Left lung (tissue), 10 donors: ENCODE data around the gene SLC20A1. TPM values are rescaled to one million over a fixed set of nuclear protein-coding genes. Genes with fewer than 3 reads are reported as not detected.
A peak's percentile ranks its signal among the peaks of the same experiment; 100 is the strongest.
"Not testable (repeated sequence)": the region's sequence is repeated elsewhere in the genome, so short reads cannot be mapped to it uniquely, and the experiment has no call there.

Experiments
- ATAC-seq: fragments of 200-7000 bp; cut with Tn5 transposase; one replicate; pipeline ENCODE4 v1.9.1; 2020; ENCODE audit warnings: moderate library complexity
- DNase-seq, 4 donors: peaks; one replicate each; pipeline ENCODE4 v3.0.0-alpha.2; 2013 to 2020
- H3K27ac ChIP-seq, 2 donors: fragments of 200-600 bp; sonication (generic) in 1 of 2; one replicate each; pipeline versions ENCODE4 v1.5.0 to v1.8.0; 2020 to 2021
- H3K27me3 ChIP-seq, 2 donors: fragments of 200-600 bp; sonication (generic) in 1 of 2; one replicate each; pipeline versions ENCODE4 v1.5.0 to v1.8.0; 2020 to 2021
- H3K36me3 ChIP-seq, 2 donors: fragments of 200-600 bp; sonication (generic) in 1 of 2; one replicate each; pipeline versions ENCODE4 v1.5.0 to v1.8.0; 2020 to 2021
- H3K4me1 ChIP-seq, 2 donors: fragments of 200-600 bp; one replicate each; pipeline ENCODE4 v1.8.0; 2021
- H3K4me3 ChIP-seq, 2 donors: fragments of 200-600 bp; sonication (generic) in 1 of 2; one replicate each; pipeline versions ENCODE4 v1.5.0 to v1.8.0; 2020 to 2021; ENCODE audit warnings: mild to moderate bottlenecking in 1 of 2
- H3K9me3 ChIP-seq, 2 donors: fragments of 200-600 bp; sonication (generic) in 1 of 2; one replicate each; pipeline versions ENCODE4 v1.5.0 to v1.8.0; 2020 to 2021
- intact Hi-C, 2 donors: fragments of 100-400 bp; cut with DNase I; formaldehyde crosslinking; loops; one replicate each; pipeline versions ENCODE4 v1.11.2 to v1.14.2; 2022
- polyA plus RNA-seq, 6 donors: library from polyadenylated mRNA; unstranded; fragments of 120-200 nt; gene quantifications; one replicate each; pipeline ENCODE4 v1.2.1, GENCODE V29; 2013; ENCODE audit not compliant: insufficient read length in 6 of 6
- total RNA-seq, 2 donors: library from RNA; stranded (reverse); fragmentation: NEBNext Ultra II Directional; extraction: Animal tissue kit (Norgen Biotek cat#: 25700); gene quantifications; one replicate each; pipeline ENCODE4 v1.2.1, GENCODE V29; 2021
- TF ChIP-seq, protein P1 (sequence below), 2 donors: fragments of 200-600 bp; sonication (generic) in 1 of 2; IDR thresholded peaks; one replicate each; pipeline versions ENCODE4 v1.5.0 to v1.8.0; 2021; ENCODE audit warnings: antibody characterized with exemption in 2 of 2
- donor health status: DM: no; HTN: yes; CAD: no.
- donor health status: DM: no; HTN: no; CAD: no.

Gene SLC20A1
- total and polyA plus RNA-seq, 8 donors: 33.9 to 68.2 (median 37.8) TPM

DNA sequence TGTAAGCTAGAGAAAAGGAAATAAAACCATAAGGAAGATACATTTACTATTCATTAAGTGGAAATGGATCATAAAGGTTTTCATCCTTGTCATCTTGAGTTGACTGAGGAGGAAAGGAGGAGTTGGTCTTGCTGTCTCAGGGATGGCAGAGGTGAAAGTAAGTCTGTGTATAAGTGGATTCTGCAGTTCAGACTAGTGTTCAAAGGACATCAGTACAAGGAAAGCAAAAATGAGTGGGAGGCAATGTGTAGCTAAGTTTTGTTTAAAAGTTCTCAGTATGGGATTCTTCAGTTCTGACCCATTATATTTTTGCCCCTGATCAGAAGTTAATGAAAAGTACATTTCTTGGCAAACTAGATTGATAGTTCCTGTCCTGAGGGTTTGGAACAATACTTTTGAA is 18.9 kb downstream of the SLC20A1 start:
- no peak for ATAC-seq
- TF ChIP-seq, protein P1, sequence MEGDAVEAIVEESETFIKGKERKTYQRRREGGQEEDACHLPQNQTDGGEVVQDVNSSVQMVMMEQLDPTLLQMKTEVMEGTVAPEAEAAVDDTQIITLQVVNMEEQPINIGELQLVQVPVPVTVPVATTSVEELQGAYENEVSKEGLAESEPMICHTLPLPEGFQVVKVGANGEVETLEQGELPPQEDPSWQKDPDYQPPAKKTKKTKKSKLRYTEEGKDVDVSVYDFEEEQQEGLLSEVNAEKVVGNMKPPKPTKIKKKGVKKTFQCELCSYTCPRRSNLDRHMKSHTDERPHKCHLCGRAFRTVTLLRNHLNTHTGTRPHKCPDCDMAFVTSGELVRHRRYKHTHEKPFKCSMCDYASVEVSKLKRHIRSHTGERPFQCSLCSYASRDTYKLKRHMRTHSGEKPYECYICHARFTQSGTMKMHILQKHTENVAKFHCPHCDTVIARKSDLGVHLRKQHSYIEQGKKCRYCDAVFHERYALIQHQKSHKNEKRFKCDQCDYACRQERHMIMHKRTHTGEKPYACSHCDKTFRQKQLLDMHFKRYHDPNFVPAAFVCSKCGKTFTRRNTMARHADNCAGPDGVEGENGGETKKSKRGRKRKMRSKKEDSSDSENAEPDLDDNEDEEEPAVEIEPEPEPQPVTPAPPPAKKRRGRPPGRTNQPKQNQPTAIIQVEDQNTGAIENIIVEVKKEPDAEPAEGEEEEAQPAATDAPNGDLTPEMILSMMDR (IDR thresholded peaks at IDR 0.05): no peak
- Histone ChIP-seq H3K27ac (no peak overlapping the region), H3K4me1 (peaks cover 0 to 28% of the 10 kb centered on the region in 2 donors), H3K9me3 (no peaks in the 10 kb centered on the region), H3K27me3 (no peaks in the 10 kb centered on the region), H3K4me3 (no peak overlapping the region), H3K36me3 (peaks cover 4 to 59% of the 10 kb centered on the region in 2 donors)
- intact Hi-C loops: no loop called here
- no peak for DNase-seq

- TF ChIP-seq, protein P1 (IDR thresholded peaks at IDR 0.05): no peak
- Histone ChIP-seq H3K27ac (no peak overlapping the region), H3K27me3 (no peaks in the 10 kb centered on the region), H3K9me3 (no peaks in the 10 kb centered on the region), H3K4me3 (no peak overlapping the region), H3K4me1 (peaks cover 0 to 25% of the 10 kb centered on the region in 2 donors), H3K36me3 (peaks cover 0 to 53% of the 10 kb centered on the region in 2 donors)
- DNase-seq: no peak
- intact Hi-C loops: no loop called here
- ATAC-seq: no peak
Measured at GRCh38 chr2:112665113-112665780, 19.5 kb downstream of the SLC20A1 start.

GRCh38 chr2:112666761-112667122 is 21.0 kb downstream of the SLC20A1 start:
- no peak for DNase-seq
- intact Hi-C loops: no loop called here
- H3K27ac ChIP-seq: peak overlapping the region in 1 of 2 donors; percentile 13
- H3K4me1 ChIP-seq: peaks cover 0 to 20% of the 10 kb centered on the region in 2 donors
- ATAC-seq: no peak
- no peaks in the 10 kb centered on the region for H3K9me3 ChIP-seq
- peaks cover 0 to 38% of the 10 kb centered on the region in 2 donors for H3K36me3 ChIP-seq
- no peak overlapping the region for H3K4me3 ChIP-seq
- no peaks in the 10 kb centered on the region for H3K27me3 ChIP-seq
- TF ChIP-seq, protein P1 (IDR thresholded peaks at IDR 0.05): no peak

DNA sequence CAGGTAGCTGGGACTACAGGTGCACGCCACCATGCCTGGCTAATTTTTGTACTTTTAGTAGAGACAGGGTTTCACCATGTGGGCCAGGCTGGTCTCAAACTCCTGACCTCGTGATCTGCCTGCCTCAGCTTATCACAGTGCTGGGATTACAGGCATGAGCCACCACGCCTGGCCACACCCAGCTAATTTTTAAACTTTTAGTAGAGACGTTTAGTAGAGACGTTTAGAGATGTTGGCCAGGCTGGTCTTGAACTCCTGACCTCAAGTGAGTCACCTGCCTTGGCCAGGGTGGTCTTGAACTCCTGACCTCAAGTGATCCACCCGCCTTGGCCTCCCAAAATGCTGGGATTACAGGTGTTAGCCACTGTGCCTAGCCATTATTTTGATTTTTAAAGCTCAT is 21.8 kb downstream of the SLC20A1 start:
- Histone ChIP-seq H3K36me3 (peaks cover 0 to 31% of the 10 kb centered on the region in 2 donors), H3K4me1 (peaks cover 0 to 25% of the 10 kb centered on the region in 2 donors)
- H3K27me3 ChIP-seq, DNase-seq, H3K9me3 ChIP-seq, ATAC-seq, intact Hi-C loops, H3K4me3 ChIP-seq, H3K27ac ChIP-seq: not testable (repeated sequence)

- ATAC-seq (no peak), DNase-seq (no peak)
- Histone ChIP-seq H3K27ac (no peak overlapping the region), H3K36me3 (peaks cover 0 to 10% of the 10 kb centered on the region in 2 donors), H3K27me3 (no peaks in the 10 kb centered on the region), H3K4me3 (no peak overlapping the region), H3K4me1 (peaks cover 0 to 36% of the 10 kb centered on the region in 2 donors), H3K9me3 (no peaks in the 10 kb centered on the region)
- TF ChIP-seq, protein P1 (IDR thresholded peaks at IDR 0.05): no peak
- intact Hi-C loops: no loop called here
Measured at GRCh38 chr2:112669667-112670066, 23.9 kb downstream of the SLC20A1 start.
